ENCODE measurements around the gene CAPRIN2. TPM values are rescaled to one million over a fixed set of nuclear protein-coding genes. Genes with fewer than 3 reads are reported as not detected.

CAPRIN2 gene
- total RNA-seq, 1 experiment from 2014 or later = 15.7 TPM

DNA sequence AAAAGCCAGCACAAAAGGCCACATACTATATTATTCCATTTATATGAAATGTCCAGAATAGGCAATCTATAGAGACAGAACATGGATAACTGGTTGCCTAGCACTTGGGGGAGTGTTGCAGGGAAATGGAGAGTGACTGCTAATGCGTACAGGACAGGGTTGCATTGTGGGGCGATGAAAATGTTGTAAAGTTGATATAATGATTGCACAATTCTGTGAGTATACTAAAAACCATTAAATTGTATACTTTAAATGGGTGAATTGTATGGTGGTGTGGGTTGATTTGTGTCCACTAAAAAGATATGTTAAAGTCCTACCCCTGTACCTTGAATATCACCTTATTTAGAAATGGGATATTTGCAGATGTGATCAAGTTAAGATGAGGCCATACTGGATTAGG, 7.0 kb upstream of the CAPRIN2 start:
- DNase-seq (ENCODE audit: low read depth) = no peak

DNA sequence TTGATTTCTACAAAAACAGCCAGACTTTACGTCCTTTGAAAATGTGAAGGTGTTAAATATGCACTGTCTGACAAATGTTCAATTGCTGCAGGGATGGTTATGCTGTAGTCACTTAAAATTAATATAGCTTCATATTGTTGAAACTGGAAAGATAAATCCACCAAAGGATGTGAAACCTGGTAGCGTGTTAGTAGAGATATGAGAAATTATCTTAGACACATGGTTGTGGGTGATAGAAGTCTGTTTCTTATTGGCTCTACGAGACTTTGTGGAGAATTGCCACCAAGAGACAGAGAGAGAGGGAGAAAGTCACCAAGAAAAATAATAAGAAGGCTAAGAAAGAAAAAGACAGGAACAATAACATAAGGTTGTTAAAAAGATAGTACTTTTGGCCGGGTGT, 2.6 kb upstream of the CAPRIN2 start:
- DNase-seq (ENCODE audit: low read depth) = no peak

DNA sequence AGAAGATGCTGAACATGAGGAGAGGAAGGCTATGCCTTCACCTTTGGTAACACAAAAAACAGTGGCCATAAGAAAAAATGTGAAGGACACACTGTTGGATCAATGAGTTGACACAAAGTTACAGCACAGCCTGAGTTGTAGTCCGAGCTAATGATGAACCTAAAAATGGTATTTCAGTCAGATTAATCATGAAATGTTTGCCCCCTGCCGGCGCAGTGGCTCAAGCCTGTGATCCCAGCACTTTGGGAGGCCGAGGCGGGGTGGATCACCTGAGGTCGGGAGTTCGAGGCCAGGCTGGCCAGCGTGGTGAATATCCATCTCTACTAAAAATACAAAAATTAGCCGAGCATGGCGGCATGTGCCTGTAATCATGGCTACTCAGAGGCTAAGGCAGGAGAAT, 1.3 kb upstream of the CAPRIN2 start:
- no peak for DNase-seq (ENCODE audit: low read depth)

DNA sequence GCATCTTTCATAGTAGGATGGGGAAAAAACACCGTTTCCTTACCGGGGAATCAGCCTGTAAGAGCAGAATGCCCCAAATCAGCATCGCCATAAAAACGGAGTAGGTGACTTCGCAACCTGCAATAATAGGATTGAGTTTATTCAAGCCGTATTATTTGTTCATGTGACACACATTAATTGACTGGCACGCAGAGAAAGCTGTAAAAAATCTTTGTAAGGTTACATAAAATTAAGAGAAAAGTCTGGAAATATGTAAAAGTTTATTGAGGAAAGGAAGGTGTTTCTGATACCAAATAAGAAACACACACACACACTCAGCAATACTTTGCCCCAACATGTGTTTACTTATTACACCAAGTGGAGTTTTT, 628 bp upstream of the CAPRIN2 start:
- DNase-seq (ENCODE audit: low read depth) = no peak

DNA sequence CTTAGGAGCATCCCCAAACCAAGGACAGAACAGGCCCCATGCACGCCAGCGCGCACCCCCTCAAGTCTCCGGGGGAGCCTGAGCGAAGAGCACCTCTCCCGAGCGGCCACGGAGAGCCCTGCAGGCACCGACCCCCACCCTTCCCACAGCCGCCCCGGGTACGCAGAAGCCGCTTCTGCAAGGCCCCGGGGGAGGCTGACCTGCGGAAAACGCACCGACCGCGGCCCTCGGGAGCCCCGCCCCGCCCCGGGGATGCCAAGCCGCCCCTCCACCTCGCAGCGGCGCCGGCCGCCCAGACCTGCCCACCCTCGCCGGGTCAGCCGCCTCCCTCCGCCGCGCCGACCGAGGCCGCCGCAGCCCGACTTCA, 385 bp downstream of the CAPRIN2 start:
- DNase-seq (ENCODE audit: low read depth) = no peak

DNA sequence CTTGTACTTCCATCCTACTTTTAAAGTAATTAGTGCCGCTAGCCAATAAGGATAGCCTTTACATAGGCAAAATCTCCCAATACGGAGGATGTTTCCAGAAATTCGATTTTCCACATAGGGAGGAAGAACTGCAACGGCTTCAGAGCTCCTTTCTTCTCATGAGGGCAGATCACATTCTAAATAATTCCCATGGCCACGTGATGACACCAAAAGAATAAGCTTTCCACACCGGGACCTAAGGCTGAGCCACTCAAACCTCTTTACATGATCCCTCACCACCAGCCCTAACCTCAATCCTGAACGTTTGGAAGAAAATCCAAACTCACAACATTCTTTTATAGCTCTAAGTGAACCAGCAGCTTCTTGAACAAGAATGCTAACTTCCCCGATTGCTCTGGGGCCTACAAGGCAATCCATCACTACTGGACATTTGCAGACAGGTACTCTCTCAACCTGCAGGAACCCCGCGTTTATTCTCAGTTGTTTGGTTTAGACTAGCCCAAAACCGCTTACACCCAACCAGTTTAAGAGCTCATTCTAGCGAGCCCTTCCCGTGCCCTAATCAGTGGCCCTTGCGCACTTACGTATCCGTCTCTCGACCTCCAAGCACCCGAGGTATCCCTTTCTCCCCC, 884 bp downstream of the CAPRIN2 start:
- peak; percentile 59 for DNase-seq (ENCODE audit: low read depth)

DNA sequence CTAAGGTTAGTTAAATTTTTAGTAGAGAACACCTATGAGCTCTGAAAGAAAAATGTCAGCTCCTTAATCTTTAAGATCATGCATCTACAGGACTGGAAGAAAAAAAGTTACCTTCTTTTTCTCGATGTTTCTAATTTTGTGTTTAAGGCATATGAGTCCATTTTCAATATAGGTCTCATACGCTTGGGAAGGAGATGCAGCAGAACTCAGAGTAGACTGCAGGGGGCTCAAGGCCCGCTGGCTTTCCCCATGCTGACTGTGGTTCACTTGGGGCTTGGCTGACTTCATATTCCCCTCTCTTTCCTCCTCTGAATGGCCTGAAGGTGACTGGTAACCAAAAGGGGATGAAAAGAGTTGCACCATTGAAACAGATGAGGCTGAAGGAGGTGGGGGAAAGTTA, 1.5 kb downstream of the CAPRIN2 start:
- peak; percentile 64 for DNase-seq (ENCODE audit: low read depth)

DNA sequence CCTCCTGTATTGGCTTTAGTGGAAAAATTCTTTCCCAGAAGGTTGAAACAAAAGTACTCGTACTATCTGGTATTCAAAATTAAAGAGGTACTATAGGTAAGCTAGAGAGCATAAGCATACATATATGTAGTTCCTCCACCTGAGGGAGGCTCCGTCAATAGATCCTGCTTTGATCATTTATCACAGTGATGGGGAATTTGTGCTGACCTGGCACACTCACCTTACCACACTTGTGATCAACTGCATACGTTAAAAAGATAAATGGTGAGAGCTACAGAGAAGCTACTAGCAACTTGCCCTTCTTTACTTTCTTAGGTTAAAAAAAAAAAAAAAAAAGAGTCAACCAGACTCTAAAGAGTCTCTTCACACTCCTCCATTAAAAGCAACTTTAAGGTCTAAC, 2.5 kb downstream of the CAPRIN2 start:
- DNase-seq (ENCODE audit: low read depth) = no peak

DNA sequence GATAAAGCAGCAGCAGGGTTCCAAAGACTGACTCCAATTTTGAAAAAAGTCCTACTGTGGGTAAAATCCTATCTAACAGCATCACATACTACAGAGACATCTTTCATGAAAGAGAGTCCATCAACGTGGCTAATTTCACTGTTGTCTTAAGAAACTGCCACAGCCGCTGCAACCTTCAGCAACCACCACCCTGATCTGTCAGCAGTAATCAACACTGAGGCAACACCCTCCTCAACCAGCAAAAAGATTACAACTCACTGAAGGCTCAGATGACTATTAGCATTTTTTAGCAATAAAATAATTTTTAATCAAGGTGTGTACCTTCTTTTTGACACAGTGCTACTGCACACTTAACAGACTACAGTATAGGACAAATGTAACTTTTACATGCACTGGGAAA, 6.6 kb downstream of the CAPRIN2 start:
- DNase-seq (ENCODE audit: low read depth) = no peak

DNA sequence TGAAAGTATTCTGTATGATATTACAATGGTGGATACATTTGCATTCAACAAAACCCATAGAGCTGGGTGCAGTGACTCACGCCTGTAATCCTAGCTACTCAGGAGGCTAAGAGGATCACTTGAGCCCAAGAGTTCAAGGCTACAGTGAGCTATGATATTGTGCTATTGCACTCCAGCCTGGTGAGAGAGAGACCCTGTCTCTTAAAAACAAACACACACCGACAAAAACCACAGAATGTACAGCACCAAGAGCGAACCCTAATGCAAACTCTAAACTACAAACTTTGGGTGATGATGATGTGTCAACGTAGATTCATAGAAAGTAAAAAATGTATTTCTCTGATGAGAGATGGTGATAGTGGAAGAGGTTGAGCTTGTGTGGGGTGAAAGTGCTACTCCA, 8.6 kb downstream of the CAPRIN2 start:
- DNase-seq (ENCODE audit: low read depth) = no peak

DNA sequence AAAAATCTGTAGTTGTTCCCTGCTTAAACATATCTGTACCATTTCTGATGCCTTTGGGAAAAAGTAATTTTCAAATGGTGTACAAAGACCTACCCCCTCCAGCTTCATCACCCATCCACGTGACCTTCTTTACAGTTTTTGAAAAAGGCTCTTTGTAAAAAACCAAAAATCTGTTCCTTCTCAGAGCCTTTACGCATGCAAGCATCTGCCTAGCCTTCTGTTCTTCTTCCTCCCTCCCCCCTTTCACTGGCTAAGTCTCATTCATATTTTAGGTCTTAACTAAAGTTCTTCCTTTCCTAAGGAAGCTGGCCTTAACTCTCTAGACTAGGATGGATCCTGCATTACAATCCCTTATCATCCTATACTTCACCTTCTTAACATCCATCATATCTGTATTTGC, 10.4 kb downstream of the CAPRIN2 start:
- no peak for DNase-seq (ENCODE audit: low read depth)

DNA sequence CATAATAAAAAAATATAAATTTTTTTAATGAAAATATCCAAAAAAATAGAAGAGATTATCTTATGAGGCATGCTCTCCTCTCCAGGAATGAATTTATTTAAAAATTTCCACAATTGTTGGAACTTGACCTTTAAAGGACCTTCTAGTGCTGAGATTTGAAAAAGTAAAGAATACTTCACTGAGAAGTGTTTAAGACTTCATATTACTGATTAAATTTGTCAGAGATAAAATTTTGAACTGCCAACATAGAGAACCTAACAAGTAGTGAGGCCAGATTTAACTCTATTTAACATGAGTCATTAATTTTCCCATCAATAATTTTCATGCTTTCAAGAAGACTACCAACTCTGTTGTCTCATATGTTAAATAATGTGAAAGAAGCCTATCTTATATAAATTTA, 14.5 kb downstream of the CAPRIN2 start:
- DNase-seq (ENCODE audit: low read depth) = no peak

DNA sequence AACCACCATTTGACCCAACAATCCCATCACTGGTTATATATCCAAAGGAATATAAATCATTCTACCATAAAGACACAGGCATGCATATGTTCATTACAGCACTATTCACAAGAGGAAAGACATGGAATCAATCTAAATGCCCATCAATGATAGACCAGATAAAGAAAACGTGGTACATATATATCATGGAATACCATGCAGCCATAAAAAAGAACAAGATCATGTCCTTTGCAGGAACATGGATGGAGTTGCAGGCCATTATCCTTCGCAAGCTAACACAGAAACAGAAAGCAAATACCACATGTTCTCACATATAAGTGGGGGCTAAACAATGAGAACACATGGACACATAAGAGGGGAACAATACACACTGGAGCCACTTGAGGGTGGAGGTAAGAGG, 15.7 kb downstream of the CAPRIN2 start:
- DNase-seq (ENCODE audit: low read depth) = no peak

DNA sequence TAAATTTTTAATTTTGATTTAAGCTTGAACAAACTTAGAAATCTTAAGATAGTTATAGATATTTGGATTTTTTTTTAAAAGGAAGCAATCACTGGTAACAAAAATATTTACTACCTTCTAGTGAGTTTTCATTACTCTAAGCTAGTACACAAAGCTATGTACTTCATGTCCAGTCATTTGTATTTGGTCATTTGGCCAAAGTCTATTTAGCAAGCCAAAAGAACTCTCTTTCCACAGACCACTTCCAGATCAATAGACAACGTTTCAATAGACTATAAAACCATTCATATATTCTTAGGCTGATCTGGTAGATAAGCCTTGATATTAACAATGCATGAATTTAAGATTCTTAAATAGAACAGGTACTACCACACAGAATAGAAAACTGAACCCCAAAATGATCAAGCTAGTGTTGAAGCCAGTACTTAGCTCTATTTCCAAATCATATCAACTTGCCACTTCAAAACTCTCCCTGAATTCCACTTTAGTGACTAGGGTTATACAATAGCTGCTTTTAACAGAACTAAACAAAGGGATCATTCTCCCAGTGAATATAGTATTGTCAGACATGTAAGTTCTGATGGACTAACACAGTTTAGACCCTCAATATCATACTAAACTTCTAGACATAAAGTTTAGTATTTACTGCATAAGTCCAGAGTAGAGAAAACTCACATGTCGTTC, 21.7 kb downstream of the CAPRIN2 start:
- no peak for DNase-seq (ENCODE audit: low read depth)

DNA sequence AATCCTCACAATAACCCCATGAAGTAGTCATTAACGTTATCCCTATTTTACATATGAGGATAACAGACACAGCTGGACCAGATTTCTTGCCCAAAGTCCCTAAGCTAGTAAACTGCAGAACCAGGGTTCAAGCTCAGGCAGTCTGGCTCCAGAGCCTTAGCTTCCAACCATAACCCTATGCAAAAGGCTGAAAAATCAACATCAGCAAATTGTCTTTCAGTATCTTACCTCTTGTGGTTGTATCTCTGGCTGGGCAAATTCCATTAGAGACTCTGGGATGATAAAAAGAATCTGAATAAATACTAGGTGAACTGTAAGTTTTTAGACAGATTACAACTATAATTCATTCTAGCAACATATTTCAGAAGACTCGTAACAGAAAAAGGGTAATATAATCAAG, 24.7 kb downstream of the CAPRIN2 start:
- no peak for DNase-seq (ENCODE audit: low read depth)

DNA sequence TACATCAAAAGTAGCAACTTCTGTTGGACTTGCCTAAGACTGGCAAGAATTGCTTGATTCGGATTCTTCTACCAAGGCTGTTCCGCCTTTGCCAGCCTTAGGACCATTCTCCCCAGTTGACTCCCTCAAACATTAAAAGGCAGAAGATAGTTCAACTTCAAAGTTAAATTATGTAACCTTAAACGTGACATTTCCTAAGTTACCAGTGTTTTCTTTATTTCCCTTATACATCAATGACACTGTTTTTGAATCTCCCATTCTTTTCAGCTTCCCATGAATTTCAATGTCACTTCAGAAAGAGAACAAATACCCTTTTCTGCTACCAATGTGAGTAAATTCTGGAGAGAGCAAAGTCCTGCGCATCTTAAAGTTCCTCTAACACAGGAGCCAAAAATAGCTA, 25.2 kb downstream of the CAPRIN2 start:
- no peak for DNase-seq (ENCODE audit: low read depth)

DNA sequence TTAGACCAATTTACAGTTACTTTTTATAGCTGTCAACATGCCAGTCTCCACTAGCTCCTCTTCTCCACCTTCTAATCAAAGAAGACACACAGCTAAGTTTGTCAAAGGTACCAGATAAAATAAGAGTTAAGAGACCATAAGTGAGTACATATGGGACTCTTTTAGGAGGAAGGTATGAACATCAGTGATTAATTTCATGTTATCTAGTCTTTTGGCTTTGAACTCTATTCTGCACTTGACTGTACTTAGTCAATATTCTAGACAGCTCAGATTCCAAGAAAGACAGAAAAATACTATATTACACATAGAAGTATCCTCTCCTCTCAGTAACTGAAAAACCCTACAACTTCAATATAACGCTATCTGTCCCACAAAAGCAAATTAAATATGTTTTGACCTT, 28.1 kb downstream of the CAPRIN2 start:
- no peak for DNase-seq (ENCODE audit: low read depth)

DNA sequence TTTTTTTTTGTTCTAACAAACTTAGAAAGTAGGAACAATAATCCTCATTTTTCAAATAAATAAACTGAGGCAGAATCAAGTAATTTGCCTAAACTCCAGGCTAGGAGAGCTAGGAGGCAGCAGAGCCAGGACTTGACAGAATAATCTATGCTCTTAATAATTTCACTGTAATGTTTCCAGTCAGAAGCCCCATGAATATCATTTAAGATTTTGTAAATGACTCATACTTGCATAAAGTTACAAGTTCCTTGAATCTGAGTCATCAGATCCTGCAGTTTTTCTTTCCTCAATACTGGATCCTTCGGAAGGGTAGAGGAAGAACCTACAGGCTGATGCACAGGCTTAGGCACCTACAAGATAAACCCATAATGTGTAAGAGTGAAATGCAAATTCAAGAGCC, 29.0 kb downstream of the CAPRIN2 start:
- peak; percentile 62 for DNase-seq (ENCODE audit: low read depth)

DNA sequence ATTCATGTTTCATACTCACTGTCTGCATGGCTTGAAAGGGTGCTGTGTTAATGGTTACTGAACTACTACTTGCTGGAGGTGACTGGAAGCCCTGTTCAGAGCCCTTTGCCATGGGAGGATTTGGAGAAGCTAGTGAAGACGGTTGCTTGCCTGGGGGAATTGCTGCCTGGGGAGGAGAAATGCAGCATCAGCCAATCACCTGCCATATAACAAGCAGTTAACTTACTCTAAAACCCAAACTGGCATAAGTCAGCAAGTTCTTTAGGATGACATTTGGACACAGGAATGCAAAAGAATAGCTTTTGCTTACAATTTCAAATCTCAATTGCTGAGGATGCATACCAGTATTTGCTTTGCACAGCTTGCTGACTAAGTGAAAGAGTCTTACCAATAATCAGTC, 35.7 kb downstream of the CAPRIN2 start:
- DNase-seq (ENCODE audit: low read depth) = peak; percentile 52

DNA sequence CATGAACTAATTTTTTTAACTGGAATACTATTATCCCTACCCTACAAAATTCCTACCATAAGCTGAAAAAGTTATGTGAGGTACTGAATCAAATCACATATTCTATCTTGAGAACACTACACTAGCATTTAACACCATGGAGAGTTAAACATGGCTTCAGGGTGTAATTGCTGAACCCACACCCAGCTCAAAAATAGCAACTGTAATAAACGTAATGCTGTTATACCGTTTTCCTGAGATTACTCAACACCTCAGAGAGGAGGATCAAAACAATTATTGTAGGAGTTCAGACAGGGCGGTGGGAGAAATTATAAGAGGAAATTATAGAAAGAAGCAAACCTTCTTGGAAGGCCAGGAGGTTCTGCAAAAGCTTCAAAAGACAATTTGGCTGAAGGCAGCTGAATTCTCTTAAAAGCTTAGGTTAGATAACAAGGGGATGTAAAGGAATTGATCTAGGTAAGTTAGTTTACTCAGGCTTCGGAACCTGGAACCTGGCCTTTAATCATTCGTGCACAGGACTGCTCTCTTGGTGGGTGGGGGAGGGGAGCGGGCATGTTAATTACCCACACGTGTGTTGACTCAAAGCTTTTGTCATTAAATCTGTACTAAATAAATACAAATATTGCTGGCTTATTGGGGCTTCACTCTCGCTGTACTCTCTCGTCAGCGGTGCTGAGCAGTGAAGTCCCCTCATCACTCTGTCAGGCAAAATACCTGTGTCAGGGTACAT, 47.0 kb downstream of the CAPRIN2 start:
- no peak for DNase-seq (ENCODE audit: low read depth)

DNA sequence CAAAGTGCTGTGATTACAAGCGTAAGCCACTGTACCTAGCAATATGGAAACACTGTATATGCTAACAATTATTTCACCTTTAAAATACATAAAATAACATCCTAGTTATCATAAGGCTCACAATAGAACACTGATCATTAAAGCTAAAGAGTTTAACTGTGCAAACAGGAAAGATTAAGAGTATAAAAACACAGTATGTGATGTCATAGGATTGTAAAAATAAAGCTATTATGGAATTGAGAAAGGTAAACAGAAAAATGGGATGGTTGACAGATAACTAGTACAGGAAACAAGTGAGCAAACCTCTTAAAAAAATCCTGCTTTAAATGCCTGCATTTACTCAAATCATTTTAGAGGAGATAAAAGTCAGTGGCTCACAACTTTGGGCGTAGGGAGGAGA, 48.3 kb downstream of the CAPRIN2 start:
- no peak for DNase-seq (ENCODE audit: low read depth)

DNA sequence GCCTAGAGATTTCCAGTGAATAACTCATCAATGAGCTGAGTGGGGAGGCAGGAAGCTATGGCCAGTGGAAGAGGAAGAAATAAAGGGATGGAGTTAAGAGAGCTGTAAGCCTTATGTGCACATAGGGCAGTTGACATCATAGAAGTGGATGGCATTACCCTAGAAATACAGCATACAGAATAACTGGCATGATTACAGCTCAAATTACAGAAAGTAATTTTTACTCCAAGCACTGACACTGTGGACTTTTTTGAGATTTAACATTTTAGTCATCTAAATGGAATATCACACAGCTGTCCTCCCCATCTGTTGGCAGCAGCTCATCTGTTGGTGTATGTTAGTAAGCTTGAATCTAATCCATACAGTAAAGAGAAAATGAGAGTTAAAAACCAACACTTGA, 53.7 kb downstream of the CAPRIN2 start:
- DNase-seq (ENCODE audit: low read depth) = no peak

DNA sequence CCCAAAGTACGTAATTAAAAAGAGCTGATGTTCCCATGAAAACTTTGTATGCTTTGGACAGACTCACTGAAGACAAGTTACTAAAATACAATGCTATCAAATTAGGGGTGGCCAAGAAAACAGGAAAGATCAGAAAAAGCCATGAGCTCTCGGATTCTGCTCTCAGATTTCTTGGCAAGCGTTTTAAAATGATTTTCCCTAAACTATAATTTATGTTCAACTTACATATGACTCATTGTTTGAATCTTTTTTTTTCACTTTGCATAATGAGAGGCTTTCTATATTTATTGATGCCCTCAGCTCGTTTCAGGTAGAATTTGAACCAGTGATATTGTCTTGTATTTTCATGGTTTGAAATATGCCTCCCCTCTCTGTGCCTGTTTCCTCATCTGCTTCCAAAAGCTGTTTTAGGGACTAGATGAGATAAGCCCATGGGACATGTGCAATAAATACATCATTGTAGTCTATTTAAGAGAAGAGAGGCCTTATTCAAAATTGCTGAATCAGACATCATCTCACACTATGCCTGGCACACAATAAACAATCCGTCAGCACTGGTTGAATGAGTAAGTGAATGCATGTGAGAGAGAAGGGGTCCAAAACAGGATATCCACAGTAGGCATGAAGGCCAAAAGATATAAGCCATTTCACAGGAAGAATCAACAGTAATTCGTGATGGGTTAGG, 54.4 kb downstream of the CAPRIN2 start:
- DNase-seq (ENCODE audit: low read depth) = peak; percentile 24

Measured in RPMI7951 (cell line).